HG02642 (cell line): ENCODE results near the gene SSU72.
A peak's percentile ranks its signal among the peaks of the same experiment; 100 is the strongest.

Source experiments
- ATAC-seq: cut with Tn5 transposase; IDR thresholded peaks from one replicate; pipeline ENCODE4 v1.9.1; 2021; ENCODE audit warnings: mild to moderate bottlenecking; ENCODE audit not compliant: unreplicated experiment, poor library complexity

SSU72 gene

GRCh38 chr1:1574721-1575537 is at the start of gene SSU72:
SSU72 (minus strand) TSS chr1:1574863; CDS start chr1:1574557, 306 bp downstream.
- ATAC-seq, result peak; percentile 84

- ATAC-seq, result no peak
These were observed 49.2 kb upstream of the SSU72 start for GRCh38 chr1:1623631-1624442.

GRCh38 chr1:1623181-1623630 is 48.5 kb upstream of the SSU72 start:
- no peak for ATAC-seq

GRCh38 chr1:1622788-1623094 is 48.1 kb upstream of the SSU72 start:
- no peak for ATAC-seq

DNA sequence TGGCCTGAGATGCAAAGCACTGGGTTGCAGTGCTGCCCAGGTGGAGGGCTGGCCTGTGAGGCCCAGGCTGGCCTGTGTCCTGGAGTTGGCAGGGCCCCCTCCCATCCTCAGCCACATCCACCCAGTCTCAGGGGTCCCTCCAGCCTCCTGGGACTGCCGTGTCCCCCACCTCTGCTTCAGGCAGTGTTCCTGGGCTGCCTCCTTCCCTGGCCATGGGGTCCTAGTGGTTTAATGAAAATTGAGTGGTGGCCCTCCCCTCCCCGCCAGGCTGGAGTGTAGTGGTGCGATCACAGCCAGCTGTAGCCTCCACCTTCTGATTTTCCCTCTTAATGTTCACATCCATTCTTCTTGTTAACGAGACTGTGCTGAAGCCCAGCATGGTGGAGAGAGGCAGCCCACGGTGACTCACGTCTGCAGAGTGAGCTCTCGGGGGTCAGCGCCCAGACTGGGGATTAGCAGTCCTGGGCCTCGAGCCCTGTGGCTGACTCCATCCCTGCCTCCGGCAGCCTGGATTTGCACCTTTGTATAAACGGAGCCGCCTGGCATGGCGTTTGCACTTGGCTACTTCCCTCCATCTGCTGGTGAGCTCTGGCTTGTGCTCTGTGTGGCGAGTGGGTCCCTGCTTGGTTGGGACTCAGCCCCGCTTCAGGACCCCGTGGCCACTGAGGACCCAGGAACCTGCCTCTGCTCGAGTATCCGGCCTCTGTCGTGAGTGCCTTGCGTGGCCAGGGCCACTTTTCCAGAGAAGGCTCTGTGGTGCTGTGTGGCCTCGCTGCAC is 47.5 kb upstream of the SSU72 start:
- ATAC-seq, result no peak

DNA sequence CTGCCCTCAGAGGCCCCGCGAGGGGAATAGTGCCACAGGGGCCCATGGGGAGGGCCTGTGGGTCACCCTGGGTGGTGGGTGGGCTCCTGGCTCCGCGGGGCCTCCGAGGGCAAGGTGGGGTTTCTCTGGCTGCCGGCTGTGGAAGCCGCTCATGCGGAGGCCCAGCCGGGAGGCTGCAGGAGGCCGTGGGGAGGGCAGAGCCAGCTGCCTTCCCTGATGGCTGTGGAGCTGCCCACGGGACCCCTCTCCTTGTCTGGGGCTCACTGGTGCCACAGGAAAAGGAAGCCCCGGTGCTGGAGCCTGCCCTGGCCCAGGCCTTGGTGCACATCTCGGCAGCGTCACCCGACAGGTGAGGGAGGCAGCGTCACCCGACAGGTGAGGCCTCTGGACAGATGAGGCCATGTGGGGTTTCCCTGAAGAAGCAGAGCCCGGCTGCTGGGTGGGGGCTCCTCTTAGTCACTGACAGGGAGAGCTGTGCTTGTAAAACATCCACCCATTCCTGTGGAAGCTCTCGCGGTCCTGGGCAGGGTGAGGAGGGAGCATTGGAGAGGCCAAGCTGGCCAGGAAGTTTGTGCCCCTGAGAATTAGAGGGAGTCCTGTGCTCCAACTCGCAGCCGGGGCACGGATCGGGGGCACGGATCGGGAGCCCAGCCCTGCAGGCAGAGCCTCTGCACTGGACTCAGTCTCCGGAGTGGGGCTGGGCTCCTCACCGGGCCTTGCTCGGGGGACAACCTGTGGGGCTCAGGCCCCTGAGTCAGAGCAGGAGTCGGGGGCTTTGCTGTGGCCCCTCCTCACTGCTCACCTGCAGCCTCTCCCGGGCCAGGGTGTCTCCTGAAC is 46.7 kb upstream of the SSU72 start:
- ATAC-seq, result no peak

GRCh38 chr1:1620433-1621139 is 45.9 kb upstream of the SSU72 start:
- no peak for ATAC-seq

- ATAC-seq, result no peak
These were observed 45.3 kb upstream of the SSU72 start for GRCh38 chr1:1619917-1620361.

DNA sequence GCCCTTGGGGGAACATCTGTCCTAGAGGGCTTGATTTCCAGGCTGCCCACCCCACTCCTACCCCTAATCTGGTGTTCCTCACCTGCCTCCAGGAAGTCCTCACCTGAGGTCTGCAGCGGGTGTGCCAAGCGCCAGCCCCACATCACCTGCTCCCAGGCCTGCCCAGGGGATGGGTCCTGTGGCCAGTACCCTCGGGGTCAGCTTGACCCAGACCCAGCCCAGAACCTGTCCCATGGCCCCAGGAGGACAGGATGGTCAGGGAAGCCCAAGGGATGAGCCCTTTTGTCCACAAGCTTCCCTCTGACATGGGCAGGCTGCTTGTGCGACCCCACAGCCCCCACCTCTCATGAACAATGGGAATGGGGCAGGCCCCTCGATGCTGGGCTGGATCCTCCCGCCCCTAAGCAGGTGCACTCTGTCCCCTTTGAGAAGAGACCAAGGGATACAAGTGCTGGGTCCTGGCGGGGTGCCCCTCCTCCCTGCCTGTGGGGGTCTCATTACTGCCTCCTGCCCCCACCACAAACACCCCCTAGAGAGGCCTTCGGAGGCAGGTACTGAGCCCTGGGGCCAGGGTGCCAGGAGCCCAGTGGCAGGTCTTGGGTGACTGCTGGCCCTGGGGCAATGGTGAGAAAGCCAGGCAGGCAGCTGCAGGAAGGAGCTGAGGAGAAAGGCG is 43.9 kb upstream of the SSU72 start:
- ATAC-seq, result no peak

GRCh38 chr1:1617925-1618324 is 43.3 kb upstream of the SSU72 start:
- no peak for ATAC-seq

DNA sequence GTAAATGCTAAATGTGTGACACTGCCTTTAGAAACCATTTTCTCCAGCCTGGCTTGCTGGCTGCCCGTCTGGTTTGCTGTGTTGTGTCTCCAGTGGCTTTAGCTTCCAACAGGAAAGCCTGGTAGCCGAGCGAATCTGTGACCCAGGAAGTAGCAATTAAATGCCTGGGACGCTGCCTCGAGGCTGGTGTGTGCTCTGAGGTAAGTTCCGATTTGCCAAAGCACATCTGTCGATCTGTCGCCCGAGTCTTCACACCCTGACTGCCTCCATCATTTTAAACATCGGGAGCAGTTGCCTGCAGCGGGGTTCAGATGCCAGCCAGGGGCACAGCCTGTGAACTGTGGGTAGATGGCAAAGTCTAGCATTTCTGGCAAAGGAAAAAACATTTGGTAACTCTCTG is 42.9 kb upstream of the SSU72 start:
- no peak for ATAC-seq

DNA sequence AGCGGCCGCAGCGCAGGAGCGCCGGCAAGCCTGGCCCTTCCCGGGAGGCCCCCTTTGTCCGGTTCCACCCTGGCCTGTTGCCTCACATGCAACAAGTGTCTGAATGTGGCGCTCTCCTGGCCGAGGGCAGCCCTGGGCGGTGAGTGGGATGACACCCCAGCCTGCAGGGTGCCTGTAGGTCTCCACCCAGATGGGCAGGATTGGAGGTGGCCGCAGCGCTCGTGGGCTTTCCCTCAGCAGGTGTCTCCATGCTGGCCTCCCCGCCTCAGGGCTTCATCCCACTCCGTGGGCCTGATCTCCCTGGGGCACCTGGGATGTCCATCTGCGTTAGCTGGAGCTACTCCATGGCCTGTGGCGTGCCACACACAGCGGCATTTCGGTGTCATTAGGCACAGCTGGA is 42.2 kb upstream of the SSU72 start:
- ATAC-seq, result no peak

DNA sequence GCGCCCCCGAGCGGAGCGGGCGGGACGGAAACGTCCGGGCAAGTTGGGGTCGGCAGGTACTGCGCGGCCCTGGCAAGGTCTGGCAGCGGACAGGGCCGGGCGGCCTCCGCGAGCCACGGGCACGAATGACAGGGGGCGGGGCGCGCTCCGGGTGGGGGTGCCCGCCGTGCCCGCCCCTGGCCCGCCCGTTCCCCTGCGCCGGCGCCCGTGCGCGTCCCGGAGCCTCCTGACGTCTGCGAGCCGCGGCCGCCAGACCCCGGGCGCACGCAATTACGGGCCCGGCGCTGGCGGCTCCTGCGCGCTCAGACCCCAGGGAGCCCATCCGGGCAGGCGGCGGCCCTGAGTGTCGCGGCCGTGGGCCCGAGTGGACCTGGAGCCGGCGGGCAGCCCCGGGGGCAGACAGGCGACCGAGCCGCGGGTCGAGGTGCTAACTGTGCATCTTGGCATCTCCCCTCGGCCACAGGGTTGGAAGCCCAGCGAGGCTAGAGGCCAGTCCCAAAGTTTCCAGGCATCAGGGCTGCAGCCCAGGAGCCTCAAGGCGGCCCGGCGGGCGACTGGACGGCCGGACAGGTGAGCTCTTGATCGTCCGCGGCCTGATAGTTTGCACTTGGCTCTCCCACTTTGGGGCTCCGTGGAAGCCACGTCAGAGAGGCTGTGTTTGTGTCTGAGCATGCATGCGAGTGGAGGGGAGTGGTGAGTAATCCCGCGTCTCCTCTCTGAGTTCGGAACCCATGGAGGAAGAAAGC is 41.6 kb upstream of the SSU72 start:
- peak; percentile 19 for ATAC-seq

GRCh38 chr1:1615256-1616044 is 40.8 kb upstream of the SSU72 start, which contains the start of gene MIB2:
MIB2 (plus strand) TSS chr1:1615500; CDS start chr1:1623453, 7,953 bp downstream.
- peak; percentile 83 for ATAC-seq

DNA sequence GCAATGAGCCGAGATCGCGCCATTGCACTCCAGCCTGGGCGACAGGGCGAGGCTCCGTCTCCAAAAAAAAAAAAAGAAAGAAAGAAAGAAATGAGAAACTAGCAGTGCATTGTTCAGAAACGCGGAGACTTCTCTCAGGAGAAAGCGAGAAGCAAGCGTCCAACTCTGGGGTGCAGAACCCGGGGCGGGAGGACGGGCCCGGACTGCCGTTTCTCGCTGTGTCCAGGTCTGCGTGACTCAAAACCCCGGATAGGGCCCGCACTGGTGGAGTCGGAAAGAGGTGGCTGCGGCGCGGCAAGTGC is 40.2 kb upstream of the SSU72 start:
- no peak for ATAC-seq

GRCh38 chr1:1614204-1614953 is 39.7 kb upstream of the SSU72 start:
- no peak for ATAC-seq
